GM12874 (cell line): ENCODE data around the gene ABL1.

ENCODE experiments used
- CTCF ChIP-seq: IDR thresholded peaks from 2 replicates; pipeline ENCODE4 v1.5.1; 2011; ENCODE audit warnings: low read depth, mild to moderate bottlenecking, control low read depth, low read length, moderate library complexity; ENCODE audit not compliant: insufficient read depth

The ABL1 gene

GRCh38 chr9:130852801-130853200 lies 17.7 kb downstream of the ABL1 start:
- no peak for TF ChIP-seq CTCF

- no peak for TF ChIP-seq CTCF
Measured at GRCh38 chr9:130854092-130854491, 19.0 kb downstream of the ABL1 start.

DNA sequence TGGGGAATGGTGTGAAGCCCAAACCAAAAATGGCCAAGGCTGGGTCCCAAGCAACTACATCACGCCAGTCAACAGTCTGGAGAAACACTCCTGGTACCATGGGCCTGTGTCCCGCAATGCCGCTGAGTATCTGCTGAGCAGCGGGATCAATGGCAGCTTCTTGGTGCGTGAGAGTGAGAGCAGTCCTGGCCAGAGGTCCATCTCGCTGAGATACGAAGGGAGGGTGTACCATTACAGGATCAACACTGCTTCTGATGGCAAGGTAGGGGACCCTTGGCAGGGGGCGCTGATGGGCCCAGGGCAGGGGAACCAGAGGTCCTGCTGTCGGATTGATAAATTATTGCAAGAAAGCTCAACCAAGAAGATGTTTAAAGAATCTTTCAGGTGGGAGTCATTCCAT lies 19.8 kb downstream of the ABL1 start:
- no peak for TF ChIP-seq CTCF

- no peak for TF ChIP-seq CTCF
Measured at GRCh38 chr9:130856474-130856873, 21.4 kb downstream of the ABL1 start.

DNA sequence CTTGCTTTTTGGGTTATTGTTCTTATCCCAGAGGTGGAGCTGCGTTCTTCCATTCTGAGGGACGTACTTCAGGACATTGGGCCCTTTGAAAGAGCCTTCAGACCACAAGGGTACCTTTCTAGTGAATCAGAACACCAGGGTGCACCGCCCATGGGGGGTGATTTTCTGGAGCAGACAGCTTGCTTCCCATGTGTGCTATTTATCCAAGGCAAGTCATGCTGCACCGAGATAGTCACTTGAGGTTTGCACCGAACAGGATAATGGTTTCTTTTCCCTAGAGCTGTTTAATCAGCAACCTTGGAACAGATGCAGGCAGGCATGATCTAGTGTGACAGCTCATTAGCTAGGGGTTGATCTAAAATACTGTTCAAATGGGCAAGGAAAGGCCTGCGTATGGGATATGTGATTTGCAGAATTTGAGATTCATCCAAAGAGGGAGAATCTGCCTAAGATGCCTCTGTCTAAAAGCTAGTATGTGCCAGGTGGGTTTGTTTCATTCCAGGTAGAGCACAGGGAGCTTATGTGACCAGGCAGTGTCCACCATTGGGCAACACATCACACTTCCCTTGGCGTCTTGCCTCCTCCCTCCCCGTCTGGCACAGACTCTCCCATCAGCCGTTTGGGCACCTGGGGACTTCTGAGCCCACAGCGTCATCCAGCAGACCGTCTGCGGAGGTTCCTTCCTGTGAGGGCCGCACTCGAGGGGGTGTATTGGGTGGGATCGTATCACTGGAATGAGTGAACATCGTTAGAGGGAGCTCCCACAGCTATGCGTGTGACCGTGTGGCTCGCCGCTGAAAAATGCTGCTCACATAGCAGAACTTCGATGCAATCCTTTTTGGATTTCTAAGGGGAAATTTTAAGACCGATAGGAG lies 23.0 kb downstream of the ABL1 start:
- TF ChIP-seq CTCF, result no peak

GRCh38 chr9:130858739-130859705 lies 24.0 kb downstream of the ABL1 start:
- no peak for TF ChIP-seq CTCF
